PC-3 (cell line): ENCODE results near the gene NPAS4. TPM values are rescaled to one million over a fixed set of nuclear protein-coding genes. Genes with fewer than 3 reads are reported as not detected.

Experiments used
- ATAC-seq: fragments of 200-7000 bp; cut with Tn5 transposase; 2 replicates; pipeline ENCODE4 v1.9.1; 2020; ENCODE audit warnings: mild to moderate bottlenecking, moderate library complexity
- BruUV-seq: library from RNA; stranded (reverse); fragments of 400-500 nt; replicated peaks from 2 replicates; lab custom pipeline; 2021; lab: Mats Ljungman, UMichigan
- CTCF ChIA-PET: fragments of 300-600 bp; sonication (Branson Sonifier 250); formaldehyde crosslinking; loops from one replicate; lab custom pipeline; 2022; ENCODE audit warnings: antibody characterized with exemption; lab: Charles Lee
- POLR2A ChIA-PET: fragments of 300-600 bp; sonication (Branson Sonifier 250); formaldehyde crosslinking; loops from one replicate; lab custom pipeline; 2022; ENCODE audit warnings: antibody characterized with exemption; ENCODE audit not compliant: unreplicated experiment; lab: Charles Lee
- DNase-seq: peaks from one replicate; pipeline ENCODE4 v3.0.0-alpha.2; 2015
- H2AFZ ChIP-seq: fragments of 300-600 bp; sonication (generic); 2 replicates; pipeline ENCODE4 v1.6.0; 2016; ENCODE audit warnings: antibody characterized with exemption, low read length
- H3F3A ChIP-seq: fragments of 300-600 bp; sonication (generic); one replicate; pipeline ENCODE4 v1.6.0; 2017; ENCODE audit warnings: antibody characterized with exemption, low read length, control low read depth, mild to moderate bottlenecking; ENCODE audit not compliant: unreplicated experiment
- H3K27ac ChIP-seq: fragments of 300-600 bp; sonication (generic); 2 replicates; pipeline ENCODE4 v1.5.1; 2016; ENCODE audit warnings: mild to moderate bottlenecking, low read length
- H3K27me3 ChIP-seq: fragments of 300-600 bp; sonication (generic); 2 replicates; pipeline ENCODE4 v1.6.1; 2016; ENCODE audit warnings: low read length, mixed read lengths
- H3K36me3 ChIP-seq: fragments of 300-600 bp; sonication (generic); 2 replicates; pipeline ENCODE4 v1.6.1; 2016; ENCODE audit warnings: low read depth, mixed run types, low read length, mixed read lengths
- H3K4me1 ChIP-seq: fragments of 300-600 bp; sonication (generic); 2 replicates; pipeline ENCODE4 v1.5.1; 2016; ENCODE audit warnings: low read length; ENCODE audit not compliant: insufficient read depth
- H3K4me2 ChIP-seq: fragments of 300-600 bp; sonication (generic); 2 replicates; pipeline ENCODE4 v1.6.0; 2016; ENCODE audit warnings: low read length
- H3K4me3 ChIP-seq: fragments of 300-600 bp; sonication (generic); 2 replicates; pipeline ENCODE4 v1.5.1; 2016; ENCODE audit warnings: mild to moderate bottlenecking, low read length, mixed read lengths
- H3K79me2 ChIP-seq: fragments of 300-600 bp; sonication (generic); 2 replicates; pipeline ENCODE4 v1.6.1; 2017; ENCODE audit warnings: low read length, mixed read lengths
- H3K9ac ChIP-seq: fragments of 300-600 bp; sonication (generic); 2 replicates; pipeline ENCODE4 v1.6.0; 2016; ENCODE audit warnings: mild to moderate bottlenecking, low read length
- H3K9me2 ChIP-seq: fragments of 300-600 bp; sonication (generic); replicated peaks from 2 replicates; pipeline ENCODE4 v1.6.1; 2016; ENCODE audit warnings: mixed run types, low read length, mixed read lengths
- H3K9me3 ChIP-seq: fragments of 300-600 bp; sonication (generic); 2 replicates; pipeline ENCODE4 v1.6.1; 2016; ENCODE audit warnings: low read length, mixed read lengths
- H4K20me1 ChIP-seq: fragments of 300-600 bp; sonication (generic); 2 replicates; pipeline ENCODE4 v1.6.1; 2016; ENCODE audit warnings: low read length, mixed read lengths
- EZH2 ChIP-seq: fragments of 300-600 bp; sonication (generic); IDR thresholded peaks from one replicate; pipeline ENCODE4 v1.6.1; 2017; ENCODE audit warnings: antibody characterized with exemption, mild to moderate bottlenecking, low read length; ENCODE audit not compliant: unreplicated experiment
- EZH2phosphoT487 ChIP-seq: fragments of 300-600 bp; sonication (generic); IDR thresholded peaks from 2 replicates; pipeline ENCODE4 v1.6.1; 2018; ENCODE audit warnings: mild to moderate bottlenecking, antibody characterized with exemption, low read length, borderline replicate concordance
- intact Hi-C: fragments of 100-400 bp; cut with micrococcal nuclease; formaldehyde crosslinking; loops from 2 replicates; pipeline ENCODE4 v1.9.0; 2023
- total RNA-seq: library from RNA; depleted of rRNA; stranded (reverse); fragments of >200 nt; gene quantifications from 2 replicates; pipeline ENCODE4 v1.2.3, GENCODE V29; 2014
- TF ChIP-seq, protein P1 (sequence below): fragments of 300-600 bp; sonication (generic); conservative IDR thresholded peaks from 2 replicates; pipeline ENCODE4 v1.5.1; 2017; ENCODE audit warnings: antibody characterized with exemption, low read depth, mild to moderate bottlenecking, low read length

Gene NPAS4
- total RNA-seq, 1 experiment from 2014 or later: not detected

DNA sequence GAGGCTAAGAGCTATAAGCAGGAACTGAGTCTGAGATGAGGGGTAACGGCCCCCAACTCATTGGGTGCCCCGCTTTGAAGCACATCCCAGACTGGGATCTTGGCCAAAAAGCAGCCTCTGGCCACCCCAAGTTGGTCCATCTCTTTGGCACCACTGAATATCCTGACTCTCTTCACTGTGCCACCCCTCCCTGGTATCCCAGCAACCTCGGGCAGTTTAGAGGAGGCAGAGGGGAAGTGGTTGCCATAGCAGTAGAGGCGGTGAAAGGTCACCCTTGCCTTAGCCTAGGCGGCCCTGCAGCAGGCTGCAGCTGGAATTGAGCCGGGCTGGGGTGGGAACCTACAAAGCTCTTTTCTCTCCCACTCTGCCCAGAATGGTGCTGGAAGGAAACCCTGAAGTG lies 46.9 kb downstream of the NPAS4 start:
- Histone ChIP-seq H2AFZ (no peak overlapping the region; the same call in 1 of the 2 replicates), H3K9me2 (no peaks in the 10 kb centered on the region), H3K79me2 (peaks cover 14% of the 10 kb centered on the region), H3K27ac (no peak overlapping the region), H3K4me1 (peaks cover 19% of the 10 kb centered on the region), H3F3A (no peaks in the 10 kb centered on the region), H3K27me3 (no peaks in the 10 kb centered on the region), H3K4me2 (peak overlapping the region; percentile 100), H3K4me3 (peak overlapping the region; percentile 92), H4K20me1 (no peaks in the 10 kb centered on the region), H3K9ac (peak overlapping the region; percentile 73), H3K36me3 (peaks cover 3% of the 10 kb centered on the region; the same call in 1 of the 2 replicates), H3K9me3 (no peaks in the 10 kb centered on the region)
- ATAC-seq: no peak
- DNase-seq: peak; percentile 39
- ChIA-PET CTCF (interaction anchor here (0.6 kb wide), 1 partner anchor 10 kb away, joined by 3 read pairs; no protein-coding TSS in a partner anchor), POLR2A (interaction anchor here (1.5 kb wide), 1 partner anchor 12 kb away, joined by 15 read pairs; the partner anchor contains the start of gene DPP3)
- intact Hi-C loops: loop anchor here (2.0 kb wide), 1 partner anchor 29 kb away; the partner anchor contains the start of gene MRPL11
- TF ChIP-seq EZH2phosphoT487 (no peak), EZH2 (no peak)
- TF ChIP-seq, protein P1, sequence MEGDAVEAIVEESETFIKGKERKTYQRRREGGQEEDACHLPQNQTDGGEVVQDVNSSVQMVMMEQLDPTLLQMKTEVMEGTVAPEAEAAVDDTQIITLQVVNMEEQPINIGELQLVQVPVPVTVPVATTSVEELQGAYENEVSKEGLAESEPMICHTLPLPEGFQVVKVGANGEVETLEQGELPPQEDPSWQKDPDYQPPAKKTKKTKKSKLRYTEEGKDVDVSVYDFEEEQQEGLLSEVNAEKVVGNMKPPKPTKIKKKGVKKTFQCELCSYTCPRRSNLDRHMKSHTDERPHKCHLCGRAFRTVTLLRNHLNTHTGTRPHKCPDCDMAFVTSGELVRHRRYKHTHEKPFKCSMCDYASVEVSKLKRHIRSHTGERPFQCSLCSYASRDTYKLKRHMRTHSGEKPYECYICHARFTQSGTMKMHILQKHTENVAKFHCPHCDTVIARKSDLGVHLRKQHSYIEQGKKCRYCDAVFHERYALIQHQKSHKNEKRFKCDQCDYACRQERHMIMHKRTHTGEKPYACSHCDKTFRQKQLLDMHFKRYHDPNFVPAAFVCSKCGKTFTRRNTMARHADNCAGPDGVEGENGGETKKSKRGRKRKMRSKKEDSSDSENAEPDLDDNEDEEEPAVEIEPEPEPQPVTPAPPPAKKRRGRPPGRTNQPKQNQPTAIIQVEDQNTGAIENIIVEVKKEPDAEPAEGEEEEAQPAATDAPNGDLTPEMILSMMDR: no peak
- TSS peak; percentile 45 for BruUV-seq

DNA sequence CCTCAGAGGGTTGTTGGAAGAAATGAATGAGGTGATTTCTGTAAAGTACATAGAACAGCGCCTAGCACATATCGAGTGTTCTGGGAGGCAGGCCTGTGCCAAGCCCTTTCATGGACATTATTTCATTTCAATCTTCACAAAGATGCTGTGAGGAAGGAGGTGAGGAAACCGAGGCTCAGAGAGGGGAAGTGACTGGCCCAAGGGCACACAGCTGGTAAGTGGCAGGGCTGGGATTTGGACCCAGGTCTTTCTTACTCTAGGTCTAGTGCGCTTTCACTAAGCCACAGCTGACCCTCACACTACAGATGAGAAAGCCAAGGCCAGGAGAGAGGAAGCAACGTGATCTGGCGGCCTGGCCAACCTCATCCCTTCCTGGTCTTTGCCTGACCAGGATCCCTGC lies 47.9 kb downstream of the NPAS4 start:
- Histone ChIP-seq H3K9me2 (no peaks in the 10 kb centered on the region), H3K79me2 (peaks cover 14% of the 10 kb centered on the region), H3K27ac (no peak overlapping the region), H3K36me3 (peaks cover 3% of the 10 kb centered on the region; the same call in 1 of the 2 replicates), H3K9me3 (no peaks in the 10 kb centered on the region), H3K4me2 (no peak overlapping the region), H3F3A (no peaks in the 10 kb centered on the region), H3K4me1 (peaks cover 16% of the 10 kb centered on the region), H3K4me3 (no peak overlapping the region), H4K20me1 (no peaks in the 10 kb centered on the region), H3K9ac (no peak overlapping the region), H3K27me3 (no peaks in the 10 kb centered on the region), H2AFZ (no peak overlapping the region)
- ATAC-seq: no peak
- CTCF ChIA-PET: no interaction called here
- BruUV-seq: no TSS peak
- intact Hi-C loops: no loop called here
- no peak for DNase-seq
- POLR2A ChIA-PET: no interaction called here
- TF ChIP-seq EZH2phosphoT487: no peak
- TF ChIP-seq EZH2: no peak
- TF ChIP-seq, protein P1: no peak

DNA sequence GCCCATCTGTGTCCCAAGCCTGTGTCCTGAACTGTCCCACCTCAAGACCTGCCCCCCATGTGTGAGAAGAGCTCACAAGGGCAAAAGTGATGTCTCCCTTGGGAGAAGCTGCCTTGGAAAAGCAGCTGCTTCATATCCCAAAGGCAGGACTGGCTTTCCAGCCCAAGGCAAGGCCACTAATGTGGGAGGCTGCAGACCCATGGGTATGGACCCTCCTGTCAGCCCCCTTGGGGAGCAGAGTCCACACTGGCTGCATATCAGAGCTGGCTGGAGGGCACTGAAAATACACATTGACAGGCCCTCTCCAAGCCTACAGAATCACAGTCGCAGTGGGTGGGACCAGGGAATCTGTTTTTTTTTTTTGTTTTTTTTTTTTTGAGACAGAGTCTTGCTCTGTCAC lies 48.6 kb downstream of the NPAS4 start:
- POLR2A ChIA-PET: no interaction called here
- H3K9me3 ChIP-seq: no peaks in the 10 kb centered on the region
- DNase-seq (no peak), ATAC-seq (no peak)
- H2AFZ ChIP-seq: no peak overlapping the region
- no peaks in the 10 kb centered on the region for H3K9me2 ChIP-seq
- H3K4me3 ChIP-seq: no peak overlapping the region
- intact Hi-C loops: no loop called here
- CTCF ChIA-PET: no interaction called here
- H3K9ac ChIP-seq: no peak overlapping the region
- H3K4me2 ChIP-seq: no peak overlapping the region
- peaks cover 3% of the 10 kb centered on the region; the same call in 1 of the 2 replicates for H3K36me3 ChIP-seq
- H3K79me2 ChIP-seq: peaks cover 14% of the 10 kb centered on the region
- BruUV-seq: no TSS peak
- no peak overlapping the region for H3K27ac ChIP-seq
- H3K4me1 ChIP-seq: peaks cover 16% of the 10 kb centered on the region
- no peak for TF ChIP-seq EZH2phosphoT487
- TF ChIP-seq, protein P1: no peak
- no peaks in the 10 kb centered on the region for H4K20me1 ChIP-seq
- H3F3A ChIP-seq: no peaks in the 10 kb centered on the region
- no peaks in the 10 kb centered on the region for H3K27me3 ChIP-seq
